ENCODE results near the gene KLHL22. TPM values are rescaled to one million over a fixed set of nuclear protein-coding genes. Genes with fewer than 3 reads are reported as not detected.

KLHL22 gene
- total and polyA plus RNA-seq, 2 of the 4 experiments (the other 2 are of a cell fraction) = 27.1 to 30.1 TPM

DNA sequence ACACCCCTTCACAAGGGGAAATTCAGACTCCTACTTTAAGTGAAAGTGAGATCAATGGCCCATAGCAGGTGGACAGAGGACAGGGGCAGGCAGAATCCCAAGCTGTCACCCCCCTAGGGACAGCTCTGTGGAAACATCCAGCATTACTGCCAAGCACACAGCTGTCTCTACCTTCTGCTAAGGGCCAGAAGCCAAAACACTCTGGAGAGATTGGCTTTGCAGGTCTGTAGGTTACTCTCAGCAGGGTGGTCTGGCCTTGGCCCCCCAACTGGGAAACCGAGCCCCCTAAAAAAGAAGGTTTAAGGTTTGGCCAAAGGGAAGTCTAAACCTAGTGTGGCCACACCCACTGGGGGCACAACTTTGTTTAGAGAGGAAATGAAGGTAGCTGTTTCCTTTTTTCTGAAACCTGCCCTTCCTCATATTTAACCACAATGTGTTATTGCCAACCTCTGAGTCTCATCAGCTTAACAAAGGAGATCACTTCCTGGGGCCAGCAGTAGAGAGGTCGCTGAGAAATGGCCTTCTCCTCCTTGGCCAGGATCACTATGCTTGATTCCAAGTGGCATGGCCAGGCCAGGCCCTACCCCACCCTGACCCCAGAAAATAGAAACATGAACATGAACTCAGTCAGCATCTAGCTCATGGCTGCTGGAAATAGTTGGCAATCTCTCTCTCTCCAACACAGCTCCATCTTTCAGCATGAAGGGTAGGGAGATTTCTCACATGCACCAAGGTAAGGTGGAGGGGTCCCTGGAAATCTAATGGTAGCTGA lies 32.1 kb downstream of the KLHL22 start:
- H4K91ac ChIP-seq (ENCODE audit: insufficient read depth, low read depth, low read length) = no peak overlapping the region
- no peak overlapping the region for H3K4me2 ChIP-seq (ENCODE audit: low read depth, low read length)
- no peaks in the 10 kb centered on the region for H3K9me3 ChIP-seq (ENCODE audit: control insufficient read depth, insufficient read depth, low read length)
- H3K4me1 ChIP-seq (ENCODE audit: control insufficient read depth, insufficient read depth, low read length) = peaks cover 5% of the 10 kb centered on the region; the same call in 1 of the 2 replicates
- TF ChIP-seq SMC3 (IDR thresholded peaks at IDR 0.05; ENCODE audit: low read depth, low read length) (no peak), RCOR1 (IDR thresholded peaks at IDR 0.05; ENCODE audit: insufficient replicate concordance, low read length) (no peak), ELK1 (IDR thresholded peaks at IDR 0.05; ENCODE audit: borderline replicate concordance, low read depth, low read length) (no peak)
- TF ChIP-seq, protein P1, sequence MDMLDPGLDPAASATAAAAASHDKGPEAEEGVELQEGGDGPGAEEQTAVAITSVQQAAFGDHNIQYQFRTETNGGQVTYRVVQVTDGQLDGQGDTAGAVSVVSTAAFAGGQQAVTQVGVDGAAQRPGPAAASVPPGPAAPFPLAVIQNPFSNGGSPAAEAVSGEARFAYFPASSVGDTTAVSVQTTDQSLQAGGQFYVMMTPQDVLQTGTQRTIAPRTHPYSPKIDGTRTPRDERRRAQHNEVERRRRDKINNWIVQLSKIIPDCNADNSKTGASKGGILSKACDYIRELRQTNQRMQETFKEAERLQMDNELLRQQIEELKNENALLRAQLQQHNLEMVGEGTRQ (IDR thresholded peaks at IDR 0.05; ENCODE audit: low read depth, low read length) = no peak
- H3K36me3 ChIP-seq (ENCODE audit: control insufficient read depth, insufficient read depth, low read length) = peaks cover 34% of the 10 kb centered on the region
- H3K27me3 ChIP-seq (ENCODE audit: control insufficient read depth, insufficient read depth, low read length) = no peaks in the 10 kb centered on the region
- H2BK20ac ChIP-seq (ENCODE audit: low read depth, low read length) = no peak overlapping the region
- no CpG with 5 or more reads among the region's 2 CpGs for WGBS, 2 experiments (ENCODE audit: extremely low coverage in 2 of 2, insufficient read length in 1 of 2)
- H4K20me1 ChIP-seq (ENCODE audit: insufficient read depth, low read length) = no peaks in the 10 kb centered on the region; the same call in 1 of the 2 replicates
- H3K56ac ChIP-seq (ENCODE audit: extremely low read depth, insufficient read depth, low read length) = no peak overlapping the region
- no peak overlapping the region for H3K9ac ChIP-seq (ENCODE audit: low read depth, low read length)
- H4K8ac ChIP-seq (ENCODE audit: low read depth in 2 of 2, low read length in 2 of 2) = no peak overlapping the region
- no peak overlapping the region for H2AK5ac ChIP-seq (ENCODE audit: low read depth, low read length)
- CTCF ChIA-PET = no interaction called here
- no peak overlapping the region for H3K4me3 ChIP-seq (ENCODE audit: insufficient read depth, low read depth, low read length)
- ATAC-seq (ENCODE audit: low read depth) (no peak), DNase-seq (no peak)
- H3K4ac ChIP-seq (ENCODE audit: low read depth, low read length) = no peak overlapping the region
- no TSS peak for BruUV-seq (replicated peaks)
- no peak overlapping the region for H2BK120ac ChIP-seq (ENCODE audit: low read depth, low read length)
- dilution Hi-C loops (cut with HindIII; ENCODE audit: low sequenced_read_pairs, unreplicated experiment) = no loop called here
- H3K23ac ChIP-seq (ENCODE audit: low read depth, low read length) = peak overlapping the region; percentile 12; the same call in 1 of the 2 replicates
- H4K5ac ChIP-seq (ENCODE audit: low read depth, low read length) = no peak overlapping the region
- H3K79me1 ChIP-seq (ENCODE audit: low read depth in 1 of 2, low read length in 2 of 2) = 0 out of 4 replicates have a peak, but pooled peaks cover 0 to 6% of the 10 kb centered on the region in 2 experiments
- no peak overlapping the region for H2AK9ac ChIP-seq (replicated peaks; ENCODE audit: low read depth, low read length, poor library complexity)
- POLR2A ChIA-PET (ENCODE audit: unreplicated experiment) = no interaction called here
- no peak overlapping the region for H3K18ac ChIP-seq (ENCODE audit: low read depth, low read length)
- no peak overlapping the region for H2BK5ac ChIP-seq (ENCODE audit: low read depth, low read length, poor library complexity, severe bottlenecking)
- intact Hi-C loops (cut with micrococcal nuclease) = no loop called here
- no peaks in the 10 kb centered on the region for H3K9me1 ChIP-seq (ENCODE audit: insufficient read depth, low read length)
- H3K27ac ChIP-seq (ENCODE audit: insufficient read depth, low read length) = no peak overlapping the region
- in situ Hi-C loops (cut with MboI; ENCODE audit: low sequenced_read_pairs) = loop anchor here (10.0 kb wide), 1 partner anchor 49 kb away; no protein-coding TSS in a partner anchor
- no peak overlapping the region for H2AFZ ChIP-seq (replicated peaks; ENCODE audit: low read length, poor library complexity)
- H3K14ac ChIP-seq (replicated peaks; ENCODE audit: low read depth, low read length) = no peak overlapping the region
- H2BK15ac ChIP-seq (ENCODE audit: low read depth, low read length) = no peak overlapping the region

Measured in IMR-90 (cell line).